GM12891 (cell line): ENCODE data around the gene SYNGAP1.
A peak's percentile ranks its signal among the peaks of the same experiment; 100 is the strongest.
"Not testable (repeated sequence)": the region's sequence is repeated elsewhere in the genome, so short reads cannot be mapped to it uniquely, and the experiment has no call there.

Experiments
- DNase-seq: peaks from one replicate; pipeline ENCODE4 v3.0.0; 2011; ENCODE audit warnings: low spot score; ENCODE audit not compliant: insufficient read length
- FAIRE-seq: peaks from 2 replicates; lab custom pipeline; 2011; peaks lifted over from hg19 to GRCh38; lab: Jason Lieb, UNC
- PAX5 ChIP-seq: IDR thresholded peaks from 2 replicates; pipeline ENCODE4 v1.6.1; 2011; ENCODE audit warnings: low read length, moderate library complexity, mild to moderate bottlenecking; ENCODE audit not compliant: insufficient read depth, severe bottlenecking
- POLR2A ChIP-seq: IDR thresholded peaks from 2 replicates; pipeline ENCODE4 v1.6.1; 2011; ENCODE audit warnings: low read depth, low read length, control low read depth
- POLR2AphosphoS5 ChIP-seq: IDR thresholded peaks from 2 replicates; pipeline ENCODE4 v1.6.1; 2011; ENCODE audit warnings: low read depth, low read length, control low read depth
- POU2F2 ChIP-seq: IDR thresholded peaks from 2 replicates; pipeline ENCODE4 v1.6.1; 2011; ENCODE audit warnings: low read depth, mild to moderate bottlenecking, control low read depth, low read length, moderate library complexity
- SPI1 ChIP-seq: IDR thresholded peaks from 2 replicates; pipeline ENCODE4 v1.6.1; 2011; ENCODE audit warnings: low read depth, low read length, control low read depth
- TAF1 ChIP-seq: IDR thresholded peaks from 2 replicates; pipeline ENCODE4 v1.6.1; 2011; ENCODE audit warnings: low read depth, low read length, control low read depth

SYNGAP1 gene

DNA sequence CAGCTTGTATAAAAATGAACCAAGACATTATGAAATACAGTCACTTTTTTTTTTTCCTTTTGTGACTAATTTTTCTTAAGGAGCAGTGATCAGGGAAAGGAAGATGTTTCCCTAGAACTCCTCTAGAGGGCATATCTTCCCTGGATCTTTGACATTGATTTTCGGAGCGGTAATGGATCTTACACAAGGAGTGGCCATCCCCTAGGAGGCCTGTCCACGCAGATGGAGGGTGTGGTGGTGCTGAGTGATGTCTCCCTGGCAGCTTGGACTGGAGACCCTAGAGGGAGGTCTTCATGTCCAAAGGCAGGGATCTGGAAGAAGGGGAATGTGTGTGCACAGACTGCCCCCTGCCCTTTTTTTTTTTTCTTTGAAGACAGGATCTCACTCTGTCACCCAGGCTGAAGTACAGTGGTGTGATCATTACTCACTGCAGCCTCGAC lies 35.3 kb upstream of the SYNGAP1 start:
- no peak for DNase-seq
- no peak for TF ChIP-seq POU2F2
- TF ChIP-seq POLR2A: no peak
- TF ChIP-seq POLR2AphosphoS5: no peak
- TF ChIP-seq SPI1: no peak
- TF ChIP-seq PAX5: no peak
- TF ChIP-seq TAF1: no peak
- FAIRE-seq: no peak

DNA sequence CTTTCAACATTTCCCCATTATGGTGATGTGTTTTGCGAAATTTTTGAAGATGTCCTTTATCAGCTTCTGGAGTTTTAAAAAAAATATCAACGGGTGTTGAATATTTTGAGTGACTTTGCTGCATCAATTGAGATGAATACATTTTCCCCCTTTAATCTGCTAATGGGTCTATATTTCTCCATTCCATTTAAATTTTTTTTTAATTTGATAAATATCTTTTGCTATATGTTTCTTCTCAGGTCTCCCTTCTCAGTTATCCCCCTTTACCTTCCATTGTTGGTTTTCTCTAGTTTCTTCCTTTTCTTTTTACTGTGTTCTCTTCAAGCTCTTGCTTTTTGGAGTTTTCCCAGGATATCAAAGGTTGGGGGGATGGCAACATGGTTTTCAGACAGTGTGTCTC lies 29.7 kb upstream of the SYNGAP1 start:
- FAIRE-seq: no peak

DNA sequence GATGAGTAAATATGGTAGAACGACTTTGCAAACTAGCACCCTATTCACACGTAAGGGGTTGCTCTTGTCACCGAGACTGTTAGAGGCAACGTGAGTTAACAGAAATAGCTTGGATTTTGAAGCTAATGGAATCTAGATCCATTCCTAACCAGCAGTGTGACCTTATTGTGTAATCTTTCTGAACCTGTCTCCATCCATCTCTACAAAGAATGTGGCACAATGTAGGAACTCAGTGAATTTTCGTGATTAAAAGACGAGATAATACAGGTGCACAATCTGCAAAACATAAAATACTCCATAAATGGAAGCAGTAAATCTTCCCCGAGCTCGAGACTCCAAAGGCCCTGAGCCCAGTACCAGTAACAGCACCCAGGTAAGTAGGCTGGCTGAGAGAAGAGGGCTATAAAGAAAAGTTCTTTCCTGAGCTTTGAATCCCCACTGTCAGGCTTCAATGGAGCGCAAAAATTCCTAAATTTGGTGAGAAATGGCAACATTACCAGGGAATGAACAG lies 29.0 kb upstream of the SYNGAP1 start:
- TF ChIP-seq POLR2AphosphoS5: no peak
- TF ChIP-seq POU2F2: no peak
- FAIRE-seq (peak; percentile 13), DNase-seq (no peak)

More for the DNA sequence above, 29.7 kb upstream of the SYNGAP1 start:
- DNase-seq: no peak
- TF ChIP-seq TAF1: no peak
- TF ChIP-seq PAX5: no peak
- TF ChIP-seq POLR2A: no peak
- TF ChIP-seq POU2F2: no peak
- no peak for TF ChIP-seq SPI1
- TF ChIP-seq POLR2AphosphoS5: no peak

GRCh38 chr6:33391278-33391921 lies 28.5 kb upstream of the SYNGAP1 start, which contains the start of gene KIFC1:
KIFC1 (plus strand) TSS chr6:33391823; CDS start chr6:33391986, 163 bp downstream.
- FAIRE-seq (peak; percentile 99), DNase-seq (peak; percentile 95)
- TF ChIP-seq POLR2A (no peak), TAF1 (0 out of 2 replicates have a peak, but pooled peaks have one; percentile 19), SPI1 (peak; percentile 71), POU2F2 (peak; percentile 67), POLR2AphosphoS5 (no peak; the same call in 1 of the 2 replicates), PAX5 (peak; percentile 86)

- DNase-seq (peak; percentile 34), FAIRE-seq (no peak)
- TF ChIP-seq POLR2A: no peak
- TF ChIP-seq POLR2AphosphoS5: peak; percentile 56; the same call in 1 of the 2 replicates
- 0 out of 2 replicates have a peak, but pooled peaks have one; percentile 23 for TF ChIP-seq SPI1
Measured at GRCh38 chr6:33391922-33392594, 27.8 kb upstream of the SYNGAP1 start.

DNA sequence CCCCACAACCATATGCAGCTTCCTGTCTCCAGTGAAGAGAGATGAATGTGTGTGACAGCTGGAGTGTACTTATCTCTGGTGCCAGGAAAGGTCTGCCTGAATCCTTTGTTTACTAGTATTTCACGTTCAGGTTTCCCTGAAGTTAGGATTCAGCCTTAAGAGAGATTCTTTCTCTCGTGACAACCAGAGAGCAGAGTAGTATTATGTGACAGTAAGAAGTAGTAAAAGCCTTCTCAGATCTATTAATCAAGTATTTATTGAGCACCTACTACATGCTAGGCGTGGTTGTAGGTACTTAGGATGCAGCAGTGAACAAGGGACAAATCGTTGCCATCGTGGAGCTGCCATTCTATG lies 27.3 kb upstream of the SYNGAP1 start:
- no peak for TF ChIP-seq POLR2AphosphoS5
- no peak for TF ChIP-seq TAF1
- no peak for TF ChIP-seq POLR2A
- no peak for TF ChIP-seq SPI1
- DNase-seq (no peak), FAIRE-seq (no peak)

DNA sequence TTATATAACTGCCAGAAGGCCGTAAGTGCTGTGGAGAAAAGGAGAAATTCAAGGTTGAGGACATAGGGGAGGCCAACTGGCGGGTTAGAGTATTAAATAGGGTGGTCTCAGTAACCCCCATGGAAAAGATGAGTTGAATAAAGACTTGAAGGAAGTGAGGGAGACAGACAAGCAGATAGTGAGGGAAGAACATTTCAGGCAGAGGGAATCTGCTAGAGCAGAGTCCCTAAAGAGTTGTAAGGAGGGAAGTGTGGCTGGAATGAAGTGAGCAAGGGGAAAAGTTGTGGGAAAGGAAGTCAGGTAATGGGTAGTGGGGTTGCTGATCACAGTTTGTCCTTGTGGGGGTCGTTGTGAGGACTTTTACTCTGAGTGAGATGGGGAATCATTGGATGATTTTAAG lies 26.9 kb upstream of the SYNGAP1 start:
- DNase-seq: no peak
- FAIRE-seq: no peak
- TF ChIP-seq POLR2A: no peak
- TF ChIP-seq PAX5: no peak
- no peak for TF ChIP-seq POLR2AphosphoS5
- no peak for TF ChIP-seq TAF1

DNA sequence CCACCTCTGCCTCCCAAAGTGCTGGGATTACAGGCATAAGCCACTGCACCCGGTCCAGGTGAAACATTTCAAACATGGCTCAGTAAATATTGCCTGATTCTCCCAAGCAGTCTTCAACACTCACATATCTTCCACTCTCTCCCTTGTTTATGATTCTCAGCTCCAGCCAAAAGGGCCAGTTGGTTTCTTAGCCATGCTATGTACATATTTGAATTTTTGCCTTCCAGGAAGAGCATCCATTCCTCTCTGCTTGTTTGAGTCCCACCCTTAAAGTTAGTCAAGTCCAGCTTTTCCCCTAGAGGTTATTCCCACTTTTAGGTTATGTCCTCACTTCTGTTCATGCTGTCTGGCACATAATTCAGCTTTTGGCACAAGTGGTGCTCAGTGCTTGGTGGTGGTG lies 22.3 kb upstream of the SYNGAP1 start:
- FAIRE-seq: no peak

DNA sequence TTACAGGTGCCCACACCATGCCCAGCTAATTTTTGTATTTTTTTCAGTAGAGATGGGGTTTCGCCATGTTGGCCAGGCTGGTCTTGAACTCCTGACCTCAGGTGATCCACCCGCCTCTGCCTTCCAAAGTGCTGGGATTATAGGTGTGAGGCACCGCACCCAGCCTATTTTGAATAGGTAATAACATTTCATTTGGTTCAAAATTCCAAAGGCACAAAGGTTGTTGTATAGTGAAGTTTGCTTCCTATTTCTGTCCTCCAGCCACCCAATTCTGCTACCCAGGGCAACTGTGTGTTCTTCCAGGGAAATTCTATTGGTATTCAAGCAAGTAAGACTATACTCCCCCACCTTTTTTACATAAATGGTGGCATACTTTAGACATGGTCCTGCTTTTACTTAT lies 21.3 kb upstream of the SYNGAP1 start:
- not testable (repeated sequence) for DNase-seq, FAIRE-seq

More for the DNA sequence above, 22.3 kb upstream of the SYNGAP1 start:
- no peak for DNase-seq
- TF ChIP-seq POLR2A (no peak), POU2F2 (no peak), SPI1 (no peak), TAF1 (no peak), POLR2AphosphoS5 (no peak), PAX5 (no peak)

DNA sequence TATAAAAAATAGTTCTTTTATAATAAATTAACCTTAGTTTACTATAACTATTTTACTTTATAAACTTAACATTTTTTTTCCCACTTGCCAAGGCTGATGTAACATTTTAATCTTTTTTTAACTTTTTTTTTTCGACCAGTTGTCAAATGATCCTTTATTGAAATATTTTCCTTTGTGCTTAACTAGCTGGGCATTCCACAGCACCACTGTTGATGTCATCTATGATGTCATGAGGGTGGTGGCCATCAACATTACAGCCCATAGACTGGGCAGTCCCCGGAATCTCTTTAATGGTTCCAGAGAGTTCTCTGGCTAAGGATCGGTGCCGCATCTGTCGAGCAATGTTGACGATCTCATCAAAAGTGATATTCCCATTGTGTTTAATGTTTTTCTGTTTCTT lies 20.0 kb upstream of the SYNGAP1 start:
- FAIRE-seq: not testable (repeated sequence)

More for the DNA sequence above, 20.0 kb upstream of the SYNGAP1 start:
- DNase-seq: not testable (repeated sequence)
